ENCODE measurements around the gene ZNF497. TPM values are rescaled to one million over a fixed set of nuclear protein-coding genes. Genes with fewer than 3 reads are reported as not detected.

The ZNF497 gene
- total and polyA plus RNA-seq, 9 of the 15 experiments (the other 6 are each of a cell fraction or from before 2014, with no cell fraction given): 0.06 to 0.98 (median 0.44) TPM; not detected in 1

GRCh38 chr19:58386576-58387337, 24.2 kb upstream of the ZNF497 start, which contains the start of gene RPS5 (continued):
- peak in 1 of 2 experiments; percentile 74; a peak in 1 of 4 replicates for TF ChIP-seq ZMIZ1 (IDR thresholded peaks at IDR 0.05; ENCODE audit: low read depth in 2 of 2, low read length in 2 of 2)
- no peak for TF ChIP-seq RBM25 (IDR thresholded peaks at IDR 0.05; ENCODE audit: low read depth, low read length, severe bottlenecking)
- TF ChIP-seq MEIS2 (IDR thresholded peaks at IDR 0.05; ENCODE audit: partially characterized antibody): peak; percentile 81
- no peak for TF ChIP-seq CBX5 (IDR thresholded peaks at IDR 0.05; ENCODE audit: borderline replicate concordance, low read depth)
- TF ChIP-seq DLX4 (CRISPR knock-in tag; IDR thresholded peaks at IDR 0.05): no peak
- TF ChIP-seq GABPA (tag; conservative IDR thresholded peaks at IDR 0.05; ENCODE audit: low read depth): peak; percentile 98
- TF ChIP-seq KDM1A (IDR thresholded peaks at IDR 0.05): no peak
- peak; percentile 95 for TF ChIP-seq GTF2E2 (tag; IDR thresholded peaks at IDR 0.05)
- no peak for TF ChIP-seq KLF16 (IDR thresholded peaks at IDR 0.05)
- TF ChIP-seq BCOR (IDR thresholded peaks at IDR 0.05): peak; percentile 56; the same call in 1 of the 2 replicates
- no peak for TF ChIP-seq ZSCAN32 (CRISPR knock-in tag; IDR thresholded peaks at IDR 0.05)
- TF ChIP-seq SMARCB1 (IDR thresholded peaks at IDR 0.05; ENCODE audit: insufficient read length, low read depth): no peak
- TF ChIP-seq RNF2 (IDR thresholded peaks at IDR 0.05): peak; percentile 60; the same call in 1 of the 2 replicates
- TF ChIP-seq ZFX (CRISPR knock-in tag; IDR thresholded peaks at IDR 0.05): peak; percentile 97
- TF ChIP-seq ZBTB17 (CRISPR knock-in tag; IDR thresholded peaks at IDR 0.05): peak; percentile 54; the same call in 1 of the 2 replicates
- peak; percentile 93; the same call in 1 of the 2 replicates for TF ChIP-seq KAT7 (CRISPR knock-in tag; IDR thresholded peaks at IDR 0.05; ENCODE audit: borderline replicate concordance)
- TF ChIP-seq TRIM24 (IDR thresholded peaks at IDR 0.05): peak in 1 of 2 experiments; percentile 44; a peak in 1 of 4 replicates

All from K562 (cell line).